ENCODE data around the gene CTLA4.
A peak's percentile ranks its signal among the peaks of the same experiment; 100 is the strongest.

CTLA4 gene

GRCh38 chr2:203898657-203899056, 31.1 kb downstream of the CTLA4 start:
- no peak for DNase-seq
- Histone ChIP-seq H3K36me3 (ENCODE audit: control insufficient read depth in 1 of 2, insufficient read depth in 2 of 2, low read length in 2 of 2) (no peaks in the 10 kb centered on the region), H3K27me3 (ENCODE audit: insufficient read depth, low read length) (no peaks in the 10 kb centered on the region), H3K4me1 (ENCODE audit: control insufficient read depth in 1 of 2, insufficient read depth in 2 of 2, low read length in 2 of 2) (no peaks in the 10 kb centered on the region), H3K79me2 (ENCODE audit: control insufficient read depth, insufficient read depth, low read length, poor library complexity) (no peaks in the 10 kb centered on the region), H3K4ac (ENCODE audit: low read depth, low read length) (no peak overlapping the region), H4K91ac (ENCODE audit: low read depth, low read length) (no peak overlapping the region), H2AFZ (ENCODE audit: insufficient read depth, low read length, poor library complexity) (no peak overlapping the region), H3K4me2 (ENCODE audit: low read length) (no peak overlapping the region), H2BK120ac (ENCODE audit: insufficient read depth, low read length, poor library complexity) (no peak overlapping the region), H3K23ac (ENCODE audit: low read length) (no peak overlapping the region), H3K9ac (ENCODE audit: low read length) (no peak overlapping the region), H3K9me3 (ENCODE audit: insufficient read depth, low read depth, low read length) (no peaks in the 10 kb centered on the region), H3K14ac (ENCODE audit: low read length) (no peak overlapping the region), H2BK5ac (ENCODE audit: low read depth, low read length, poor library complexity) (no peak overlapping the region), H2BK12ac (ENCODE audit: low read length) (no peak overlapping the region), H4K8ac (ENCODE audit: low read depth, low read length) (no peak overlapping the region), H2AK5ac (ENCODE audit: low read length) (no peak overlapping the region), H4K12ac (ENCODE audit: low read depth, low read length) (no peak overlapping the region), H3K4me3 (ENCODE audit: low read depth, low read length) (no peak overlapping the region), H3K18ac (ENCODE audit: low read length) (no peak overlapping the region), H3K27ac (ENCODE audit: low read depth, low read length) (no peak overlapping the region), H3K79me1 (ENCODE audit: low read length) (no peaks in the 10 kb centered on the region)
- no CpG with 5 or more reads among the region's 2 CpGs for WGBS (ENCODE audit: extremely low coverage, insufficient coverage, insufficient read length)

GRCh38 chr2:203900253-203900652, 32.7 kb downstream of the CTLA4 start:
- no peak overlapping the region for H3K4ac ChIP-seq (ENCODE audit: low read depth, low read length)
- H3K14ac ChIP-seq (ENCODE audit: low read length) = no peak overlapping the region
- no peaks in the 10 kb centered on the region for H3K36me3 ChIP-seq (ENCODE audit: control insufficient read depth in 1 of 2, insufficient read depth in 2 of 2, low read length in 2 of 2)
- H4K8ac ChIP-seq (ENCODE audit: low read depth, low read length) = no peak overlapping the region
- H3K9ac ChIP-seq (ENCODE audit: low read length) = no peak overlapping the region
- no peak overlapping the region for H2AFZ ChIP-seq (ENCODE audit: insufficient read depth, low read length, poor library complexity)
- H4K91ac ChIP-seq (ENCODE audit: low read depth, low read length) = no peak overlapping the region
- no peak for DNase-seq
- no peaks in the 10 kb centered on the region for H3K9me3 ChIP-seq (ENCODE audit: insufficient read depth, low read depth, low read length)
- no peaks in the 10 kb centered on the region for H3K4me1 ChIP-seq (ENCODE audit: control insufficient read depth in 1 of 2, insufficient read depth in 2 of 2, low read length in 2 of 2)
- H3K4me3 ChIP-seq (ENCODE audit: low read depth, low read length) = no peak overlapping the region
- WGBS (ENCODE audit: extremely low coverage, insufficient coverage, insufficient read length) = no CpG with 5 or more reads among the region's 2 CpGs
- H3K27me3 ChIP-seq (ENCODE audit: insufficient read depth, low read length) = no peaks in the 10 kb centered on the region
- H3K79me2 ChIP-seq (ENCODE audit: control insufficient read depth, insufficient read depth, low read length, poor library complexity) = no peaks in the 10 kb centered on the region
- H2BK12ac ChIP-seq (ENCODE audit: low read length) = no peak overlapping the region
- H2BK120ac ChIP-seq (ENCODE audit: insufficient read depth, low read length, poor library complexity) = no peak overlapping the region
- no peak overlapping the region for H2AK5ac ChIP-seq (ENCODE audit: low read length)
- no peak overlapping the region for H3K23ac ChIP-seq (ENCODE audit: low read length)
- no peak overlapping the region for H3K27ac ChIP-seq (ENCODE audit: low read depth, low read length)
- no peaks in the 10 kb centered on the region for H3K79me1 ChIP-seq (ENCODE audit: low read length)
- no peak overlapping the region for H3K18ac ChIP-seq (ENCODE audit: low read length)
- no peak overlapping the region for H3K4me2 ChIP-seq (ENCODE audit: low read length)
- H2BK5ac ChIP-seq (ENCODE audit: low read depth, low read length, poor library complexity) = no peak overlapping the region
- H4K12ac ChIP-seq (ENCODE audit: low read depth, low read length) = no peak overlapping the region

GRCh38 chr2:203904022-203904421, 36.5 kb downstream of the CTLA4 start:
- Histone ChIP-seq H2BK12ac (ENCODE audit: low read length) (no peak overlapping the region), H4K12ac (ENCODE audit: low read depth, low read length) (no peak overlapping the region), H3K23ac (ENCODE audit: low read length) (no peak overlapping the region), H3K27ac (ENCODE audit: low read depth, low read length) (no peak overlapping the region), H2BK5ac (ENCODE audit: low read depth, low read length, poor library complexity) (no peak overlapping the region), H3K79me2 (ENCODE audit: control insufficient read depth, insufficient read depth, low read length, poor library complexity) (no peaks in the 10 kb centered on the region), H3K4me1 (ENCODE audit: control insufficient read depth in 1 of 2, insufficient read depth in 2 of 2, low read length in 2 of 2) (no peaks in the 10 kb centered on the region), H3K4me3 (ENCODE audit: low read depth, low read length) (no peak overlapping the region), H3K27me3 (ENCODE audit: insufficient read depth, low read length) (no peaks in the 10 kb centered on the region), H3K4ac (ENCODE audit: low read depth, low read length) (no peak overlapping the region), H2AFZ (ENCODE audit: insufficient read depth, low read length, poor library complexity) (no peak overlapping the region), H3K9ac (ENCODE audit: low read length) (no peak overlapping the region), H3K79me1 (ENCODE audit: low read length) (no peaks in the 10 kb centered on the region), H3K4me2 (ENCODE audit: low read length) (no peak overlapping the region), H3K14ac (ENCODE audit: low read length) (no peak overlapping the region), H4K8ac (ENCODE audit: low read depth, low read length) (no peak overlapping the region), H2BK120ac (ENCODE audit: insufficient read depth, low read length, poor library complexity) (no peak overlapping the region), H3K18ac (ENCODE audit: low read length) (no peak overlapping the region), H3K36me3 (ENCODE audit: control insufficient read depth in 1 of 2, insufficient read depth in 2 of 2, low read length in 2 of 2) (no peaks in the 10 kb centered on the region), H2AK5ac (ENCODE audit: low read length) (no peak overlapping the region), H4K91ac (ENCODE audit: low read depth, low read length) (no peak overlapping the region), H3K9me3 (ENCODE audit: insufficient read depth, low read depth, low read length) (no peaks in the 10 kb centered on the region)
- no peak for DNase-seq
- no CpG with 5 or more reads among the region's 4 CpGs for WGBS (ENCODE audit: extremely low coverage, insufficient coverage, insufficient read length)

DNA sequence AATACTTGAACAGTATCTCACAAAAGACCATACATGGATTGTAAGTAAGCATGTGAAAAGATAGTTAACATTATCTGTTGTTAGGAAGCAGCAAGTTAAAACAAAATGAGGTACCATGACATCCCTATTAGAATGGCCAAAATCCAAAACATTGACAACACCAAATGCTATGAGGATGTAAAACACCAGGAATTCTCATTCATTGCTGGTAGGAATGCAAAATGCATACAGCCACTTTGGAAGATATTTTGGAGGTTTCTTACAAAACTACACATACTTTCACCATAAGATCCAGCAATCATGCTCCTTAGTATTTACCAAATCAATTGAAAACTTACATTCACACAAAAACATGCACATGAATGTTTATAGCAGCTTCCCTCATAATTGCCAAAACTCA, 38.1 kb downstream of the CTLA4 start:
- H3K4me2 ChIP-seq (ENCODE audit: low read length) = no peak overlapping the region
- H3K4ac ChIP-seq (ENCODE audit: low read depth, low read length) = no peak overlapping the region

More for the DNA sequence above, 38.1 kb downstream of the CTLA4 start:
- H3K18ac ChIP-seq (ENCODE audit: low read length) = no peak overlapping the region
- no peak overlapping the region for H2AFZ ChIP-seq (ENCODE audit: insufficient read depth, low read length, poor library complexity)
- no peak overlapping the region for H2BK5ac ChIP-seq (ENCODE audit: low read depth, low read length, poor library complexity)
- H3K79me2 ChIP-seq (ENCODE audit: control insufficient read depth, insufficient read depth, low read length, poor library complexity) = no peaks in the 10 kb centered on the region
- no peak overlapping the region for H3K14ac ChIP-seq (ENCODE audit: low read length)
- no peak overlapping the region for H3K27ac ChIP-seq (ENCODE audit: low read depth, low read length)
- H2BK12ac ChIP-seq (ENCODE audit: low read length) = no peak overlapping the region
- no peaks in the 10 kb centered on the region for H3K9me3 ChIP-seq (ENCODE audit: insufficient read depth, low read depth, low read length)
- DNase-seq = peak in 1 of 2 donors; percentile 49
- H4K91ac ChIP-seq (ENCODE audit: low read depth, low read length) = no peak overlapping the region
- no peaks in the 10 kb centered on the region for H3K36me3 ChIP-seq (ENCODE audit: control insufficient read depth in 1 of 2, insufficient read depth in 2 of 2, low read length in 2 of 2)
- no peak overlapping the region for H3K9ac ChIP-seq (ENCODE audit: low read length)
- no peaks in the 10 kb centered on the region for H3K79me1 ChIP-seq (ENCODE audit: low read length)
- H3K23ac ChIP-seq (ENCODE audit: low read length) = no peak overlapping the region
- H2AK5ac ChIP-seq (ENCODE audit: low read length) = no peak overlapping the region
- H3K4me3 ChIP-seq (ENCODE audit: low read depth, low read length) = no peak overlapping the region
- H3K27me3 ChIP-seq (ENCODE audit: insufficient read depth, low read length) = no peaks in the 10 kb centered on the region
- no peak overlapping the region for H4K8ac ChIP-seq (ENCODE audit: low read depth, low read length)
- no peak overlapping the region for H4K12ac ChIP-seq (ENCODE audit: low read depth, low read length)
- H2BK120ac ChIP-seq (ENCODE audit: insufficient read depth, low read length, poor library complexity) = no peak overlapping the region
- H3K4me1 ChIP-seq (ENCODE audit: control insufficient read depth in 1 of 2, insufficient read depth in 2 of 2, low read length in 2 of 2) = no peaks in the 10 kb centered on the region

Data from trophoblast cell (in vitro differentiated cells and primary cell).